ENCODE measurements around the gene ME3. TPM values are rescaled to one million over a fixed set of nuclear protein-coding genes. Genes with fewer than 3 reads are reported as not detected.
"Not testable (repeated sequence)": the region's sequence is repeated elsewhere in the genome, so short reads cannot be mapped to it uniquely, and the experiment has no call there.

The ME3 gene
- total RNA-seq, 1 experiment from 2014 or later: not detected

GRCh38 chr11:86636275-86636674, 36.1 kb downstream of the ME3 start:
- no peak for DNase-seq (ENCODE audit: low read depth, low spot score)
- in situ Hi-C loops (cut with HindIII; ENCODE audit: low pct_unique_long_range_greater_than_20kb, low sequenced_read_pairs): no loop called here

- peak; percentile 68 for DNase-seq (ENCODE audit: low read depth, low spot score)
- in situ Hi-C loops (cut with HindIII; ENCODE audit: low pct_unique_long_range_greater_than_20kb, low sequenced_read_pairs): no loop called here
Observed at GRCh38 chr11:86632499-86633269, 39.7 kb downstream of the ME3 start.

- in situ Hi-C loops (cut with HindIII; ENCODE audit: low pct_unique_long_range_greater_than_20kb, low sequenced_read_pairs): no loop called here
- no peak for DNase-seq (ENCODE audit: low read depth, low spot score)
Observed at GRCh38 chr11:86630229-86630981, 42.0 kb downstream of the ME3 start.

GRCh38 chr11:86629045-86629706, 43.2 kb downstream of the ME3 start:
- in situ Hi-C loops (cut with HindIII; ENCODE audit: low pct_unique_long_range_greater_than_20kb, low sequenced_read_pairs): no loop called here

GRCh38 chr11:86627776-86628455, 44.5 kb downstream of the ME3 start:
- in situ Hi-C loops (cut with HindIII; ENCODE audit: low pct_unique_long_range_greater_than_20kb, low sequenced_read_pairs): no loop called here

More at GRCh38 chr11:86629045-86629706, 43.2 kb downstream of the ME3 start:
- no peak for DNase-seq (ENCODE audit: low read depth, low spot score)

GRCh38 chr11:86625981-86626380, 46.4 kb downstream of the ME3 start:
- in situ Hi-C loops (cut with HindIII; ENCODE audit: low pct_unique_long_range_greater_than_20kb, low sequenced_read_pairs): no loop called here

More at GRCh38 chr11:86627776-86628455, 44.5 kb downstream of the ME3 start:
- no peak for DNase-seq (ENCODE audit: low read depth, low spot score)

GRCh38 chr11:86625544-86625943, 46.9 kb downstream of the ME3 start:
- in situ Hi-C loops (cut with HindIII; ENCODE audit: low pct_unique_long_range_greater_than_20kb, low sequenced_read_pairs): no loop called here

More at GRCh38 chr11:86625981-86626380, 46.4 kb downstream of the ME3 start:
- DNase-seq (ENCODE audit: low read depth, low spot score): no peak

GRCh38 chr11:86624366-86624765, 48.0 kb downstream of the ME3 start:
- in situ Hi-C loops (cut with HindIII; ENCODE audit: low pct_unique_long_range_greater_than_20kb, low sequenced_read_pairs): no loop called here
- DNase-seq (ENCODE audit: low read depth, low spot score): no peak

More at GRCh38 chr11:86625544-86625943, 46.9 kb downstream of the ME3 start:
- no peak for DNase-seq (ENCODE audit: low read depth, low spot score)

GRCh38 chr11:86623736-86624135, 48.7 kb downstream of the ME3 start:
- in situ Hi-C loops (cut with HindIII; ENCODE audit: low pct_unique_long_range_greater_than_20kb, low sequenced_read_pairs): no loop called here
- no peak for DNase-seq (ENCODE audit: low read depth, low spot score)

- no peak for DNase-seq (ENCODE audit: low read depth, low spot score)
- in situ Hi-C loops (cut with HindIII; ENCODE audit: low pct_unique_long_range_greater_than_20kb, low sequenced_read_pairs): no loop called here
Observed at GRCh38 chr11:86623041-86623621, 49.3 kb downstream of the ME3 start.

GRCh38 chr11:86621854-86622253, 50.6 kb downstream of the ME3 start:
- no peak for DNase-seq (ENCODE audit: low read depth, low spot score)
- in situ Hi-C loops (cut with HindIII; ENCODE audit: low pct_unique_long_range_greater_than_20kb, low sequenced_read_pairs): no loop called here

GRCh38 chr11:86620891-86621521, 51.4 kb downstream of the ME3 start:
- DNase-seq (ENCODE audit: low read depth, low spot score): no peak
- in situ Hi-C loops (cut with HindIII; ENCODE audit: low pct_unique_long_range_greater_than_20kb, low sequenced_read_pairs): no loop called here

GRCh38 chr11:86619428-86619827, 53.0 kb downstream of the ME3 start:
- DNase-seq (ENCODE audit: low read depth, low spot score); in situ Hi-C loops (cut with HindIII; ENCODE audit: low pct_unique_long_range_greater_than_20kb, low sequenced_read_pairs): not testable (repeated sequence)

GRCh38 chr11:86617502-86617901, 54.9 kb downstream of the ME3 start:
- no peak for DNase-seq (ENCODE audit: low read depth, low spot score)
- in situ Hi-C loops (cut with HindIII; ENCODE audit: low pct_unique_long_range_greater_than_20kb, low sequenced_read_pairs): no loop called here

GRCh38 chr11:86615487-86615886, 56.9 kb downstream of the ME3 start:
- no peak for DNase-seq (ENCODE audit: low read depth, low spot score)
- in situ Hi-C loops (cut with HindIII; ENCODE audit: low pct_unique_long_range_greater_than_20kb, low sequenced_read_pairs): no loop called here

- DNase-seq (ENCODE audit: low read depth, low spot score): no peak
- in situ Hi-C loops (cut with HindIII; ENCODE audit: low pct_unique_long_range_greater_than_20kb, low sequenced_read_pairs): no loop called here
Observed at GRCh38 chr11:86610559-86611341, 61.7 kb downstream of the ME3 start.
